ENCODE data around the gene LCN2. TPM values are rescaled to one million over a fixed set of nuclear protein-coding genes. Genes with fewer than 3 reads are reported as not detected.

Gene LCN2
- not detected in 2 replicates for total RNA-seq

GRCh38 chr9:128149001-128149701, at the start of gene LCN2:
Gene LCN2 (plus strand): TSS chr9:128149453. CDS start chr9:128149526, 73 bp downstream.

GRCh38 chr9:128127568-128127989, 21.7 kb upstream of the LCN2 start, which contains the start of gene PTGES2:
Gene PTGES2 (minus strand): TSS chr9:128127729. CDS start chr9:128127717, 12 bp downstream.

GRCh38 chr9:128159784-128160602, 10.7 kb downstream of the LCN2 start, which contains the start of gene BBLN:
Gene BBLN (plus strand): TSS chr9:128160265. CDS start chr9:128160408, 143 bp downstream.

GRCh38 chr9:128191406-128192046, 42.3 kb downstream of the LCN2 start, which contains the start of gene CIZ1:
Gene CIZ1 (minus strand): TSS chr9:128191572. CDS start chr9:128190857, 715 bp downstream.

Other genes starting within 250 kb of the LCN2 start
- gene ST6GALNAC6, start 249.8 kb upstream of the LCN2 start, total RNA-seq, result 47.7 and 90.0 TPM in 2 replicates
- gene ST6GALNAC4, start 232.4 kb upstream of the LCN2 start, total RNA-seq, result 18.9 and 38.7 TPM in 2 replicates
- gene PIP5KL1, start 218.7 kb upstream of the LCN2 start, total RNA-seq, result 3.3 and 6.1 TPM in 2 replicates
- 9.6 and 11.9 TPM in 2 replicates for gene DPM2, start 211.6 kb upstream of the LCN2 start, total RNA-seq
- 12.9 and 15.4 TPM in 2 replicates for gene EEIG1, start 168.5 kb upstream of the LCN2 start, total RNA-seq
- gene NAIF1, start 82.1 kb upstream of the LCN2 start, total RNA-seq, result 14.2 and 14.3 TPM in 2 replicates
- 25.5 and 29.7 TPM in 2 replicates for gene SLC25A25, start 81.2 kb upstream of the LCN2 start, total RNA-seq
- gene PTGES2, start 21.7 kb upstream of the LCN2 start, total RNA-seq, result 62.0 and 63.5 TPM in 2 replicates
- 31.0 and 55.7 TPM in 2 replicates for gene BBLN, start 10.8 kb downstream of the LCN2 start, total RNA-seq
- 35.6 and 42.7 TPM in 2 replicates for gene CIZ1, start 42.1 kb downstream of the LCN2 start, total RNA-seq
- gene DNM1, start 53.9 kb downstream of the LCN2 start, total RNA-seq, result 83.0 and 86.0 TPM in 2 replicates
- 114 and 127 TPM in 2 replicates for gene GOLGA2, start 126.6 kb downstream of the LCN2 start, total RNA-seq
- gene SWI5, start 126.8 kb downstream of the LCN2 start, total RNA-seq, result 44.3 and 46.5 TPM in 2 replicates
- gene TRUB2, start 173.0 kb downstream of the LCN2 start, total RNA-seq, result 13.7 and 19.5 TPM in 2 replicates
- gene COQ4, start 173.4 kb downstream of the LCN2 start, total RNA-seq, result 17.0 and 23.1 TPM in 2 replicates
- 10.6 and 18.9 TPM in 2 replicates for gene SLC27A4, start 191.1 kb downstream of the LCN2 start, total RNA-seq
- 32.7 and 36.7 TPM in 2 replicates for gene URM1, start 221.9 kb downstream of the LCN2 start, total RNA-seq

Measured in smooth muscle cell of trachea (primary cell).